GM19025 (cell line): ENCODE measurements around the gene OPA1.

ENCODE experiments used
- ATAC-seq: cut with Tn5 transposase; IDR thresholded peaks from one replicate; pipeline ENCODE4 v1.9.1; 2021; ENCODE audit warnings: mild to moderate bottlenecking, low read depth, moderate library complexity; ENCODE audit not compliant: unreplicated experiment

Gene OPA1

GRCh38 chr3:193645806-193646205 is 52.8 kb downstream of the OPA1 start:
- ATAC-seq, result no peak

- no peak for ATAC-seq
These were observed 55.6 kb downstream of the OPA1 start for GRCh38 chr3:193648542-193649076.

- no peak for ATAC-seq
These were observed 57.6 kb downstream of the OPA1 start for GRCh38 chr3:193650585-193650984.

GRCh38 chr3:193655831-193656433 is 62.9 kb downstream of the OPA1 start:
- no peak for ATAC-seq

GRCh38 chr3:193656445-193656844 is 63.4 kb downstream of the OPA1 start:
- ATAC-seq, result no peak

GRCh38 chr3:193656878-193657282 is 63.9 kb downstream of the OPA1 start:
- no peak for ATAC-seq

- no peak for ATAC-seq
These were observed 67.2 kb downstream of the OPA1 start for GRCh38 chr3:193660171-193660570.

- ATAC-seq, result no peak
These were observed 67.8 kb downstream of the OPA1 start for GRCh38 chr3:193660698-193661411.

- no peak for ATAC-seq
These were observed 69.8 kb downstream of the OPA1 start for GRCh38 chr3:193662757-193663322.

- no peak for ATAC-seq
These were observed 72.5 kb downstream of the OPA1 start for GRCh38 chr3:193665370-193665989.

- ATAC-seq, result no peak
These were observed 80.8 kb downstream of the OPA1 start for GRCh38 chr3:193673845-193674244.

GRCh38 chr3:193674714-193675113 is 81.7 kb downstream of the OPA1 start:
- ATAC-seq, result no peak

GRCh38 chr3:193677734-193678133 is 84.7 kb downstream of the OPA1 start:
- no peak for ATAC-seq

- ATAC-seq, result no peak
These were observed 87.2 kb downstream of the OPA1 start for GRCh38 chr3:193680220-193680619.

- ATAC-seq, result no peak
These were observed 88.6 kb downstream of the OPA1 start for GRCh38 chr3:193681631-193682030.

- ATAC-seq, result no peak
These were observed 93.9 kb downstream of the OPA1 start for GRCh38 chr3:193686665-193687483.

GRCh38 chr3:193688834-193689714 is 96.1 kb downstream of the OPA1 start:
- no peak for ATAC-seq

GRCh38 chr3:193693774-193694173 is 100.8 kb downstream of the OPA1 start:
- ATAC-seq, result no peak

- ATAC-seq, result no peak
These were observed 109.1 kb downstream of the OPA1 start for GRCh38 chr3:193701953-193702635.
